Colonic mucosa (tissue), 4 donors: ENCODE measurements around the gene CRNKL1. TPM values are rescaled to one million over a fixed set of nuclear protein-coding genes. Genes with fewer than 3 reads are reported as not detected.
"Not testable (repeated sequence)": the region's sequence is repeated elsewhere in the genome, so short reads cannot be mapped to it uniquely, and the experiment has no call there.

Experiments
- DNase-seq: peaks from one replicate; pipeline ENCODE4 v3.0.0-alpha.2; 2020
- H3K27ac ChIP-seq: fragments of 200-600 bp; one replicate; pipeline ENCODE4 v1.8.0; 2021
- H3K27me3 ChIP-seq: fragments of 200-600 bp; one replicate; pipeline ENCODE4 v1.8.0; 2021
- H3K36me3 ChIP-seq: fragments of 200-600 bp; one replicate; pipeline ENCODE4 v1.8.0; 2021
- H3K4me1 ChIP-seq: fragments of 200-600 bp; one replicate; pipeline ENCODE4 v1.8.0; 2021; ENCODE audit warnings: mild to moderate bottlenecking
- H3K4me3 ChIP-seq: fragments of 200-600 bp; one replicate; pipeline ENCODE4 v1.8.0; 2021
- H3K9ac ChIP-seq, 2 donors: one replicate each; pipeline ENCODE4 v1.7.0; 2013; ENCODE audit warnings: control low read depth in 2 of 2, low read depth in 2 of 2, low read length in 2 of 2
- H3K9me3 ChIP-seq: fragments of 200-600 bp; one replicate; pipeline ENCODE4 v1.8.0; 2021
- CTCF ChIP-seq: fragments of 200-600 bp; IDR thresholded peaks from one replicate; pipeline ENCODE4 v1.8.0; 2022; ENCODE audit warnings: antibody characterized with exemption, mild to moderate bottlenecking
- intact Hi-C: fragments of 100-400 bp; cut with DNase I; formaldehyde crosslinking; loops from one replicate; pipeline ENCODE4 v1.14.1; 2022
- total RNA-seq, 2 donors: library from RNA; stranded (reverse); fragmentation: NEBNext Ultra II Directional in 1 of 2; extraction: Animal tissue kit (Norgen Biotek cat#: 25700) in 1 of 2; gene quantifications; one replicate each; pipeline ENCODE4 v1.2.1, GENCODE V29; 2021
- donor health status: healthy.
- donor health status: DM: no; HTN: no; CAD: no.
- donor health status: DM: no; HTN: no; CAD: no.

Gene CRNKL1
- total RNA-seq, 2 donors from 2014 or later = 21.4 to 25.8 TPM

DNA sequence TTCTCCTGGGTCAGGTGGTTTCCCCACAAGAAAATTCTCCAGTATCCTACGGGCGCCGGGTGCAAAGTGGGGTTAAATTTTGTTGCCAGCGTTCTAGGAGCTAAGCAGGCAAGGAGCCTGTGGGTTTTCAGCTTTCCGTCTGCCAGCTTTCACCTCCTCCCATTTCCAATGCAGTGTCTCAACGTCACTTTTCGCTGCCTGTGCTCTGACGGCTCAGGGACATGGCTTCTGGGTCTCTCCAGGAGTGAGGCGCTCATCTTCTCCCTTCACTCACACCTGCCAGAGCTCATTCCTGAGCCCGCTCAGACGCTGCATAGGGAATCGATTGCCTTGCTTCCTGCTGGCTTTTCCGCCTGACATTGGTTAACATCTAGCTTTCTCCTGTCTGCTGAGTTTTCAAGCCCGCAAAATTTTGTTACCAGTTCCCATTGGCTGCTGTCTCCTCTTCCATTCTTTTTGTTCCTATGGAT is 42.4 kb downstream of the CRNKL1 start:
- intact Hi-C loops = no loop called here
- Histone ChIP-seq H3K9me3 (no peaks in the 10 kb centered on the region), H3K36me3 (no peaks in the 10 kb centered on the region), H3K27me3 (no peaks in the 10 kb centered on the region), H3K27ac (no peak overlapping the region), H3K4me3 (no peak overlapping the region), H3K9ac (no peak overlapping the region), H3K4me1 (no peaks in the 10 kb centered on the region)
- no peak for TF ChIP-seq CTCF
- no peak for DNase-seq

GRCh38 chr20:20005342-20005741 is 46.9 kb downstream of the CRNKL1 start:
- no peak overlapping the region for H3K27ac ChIP-seq
- H3K4me1 ChIP-seq = no peaks in the 10 kb centered on the region
- H3K9me3 ChIP-seq = no peaks in the 10 kb centered on the region
- H3K4me3 ChIP-seq = no peak overlapping the region
- no peak for TF ChIP-seq CTCF
- H3K27me3 ChIP-seq = no peaks in the 10 kb centered on the region
- H3K9ac ChIP-seq = no peak overlapping the region
- DNase-seq = no peak
- no peaks in the 10 kb centered on the region for H3K36me3 ChIP-seq
- intact Hi-C loops = no loop called here

DNA sequence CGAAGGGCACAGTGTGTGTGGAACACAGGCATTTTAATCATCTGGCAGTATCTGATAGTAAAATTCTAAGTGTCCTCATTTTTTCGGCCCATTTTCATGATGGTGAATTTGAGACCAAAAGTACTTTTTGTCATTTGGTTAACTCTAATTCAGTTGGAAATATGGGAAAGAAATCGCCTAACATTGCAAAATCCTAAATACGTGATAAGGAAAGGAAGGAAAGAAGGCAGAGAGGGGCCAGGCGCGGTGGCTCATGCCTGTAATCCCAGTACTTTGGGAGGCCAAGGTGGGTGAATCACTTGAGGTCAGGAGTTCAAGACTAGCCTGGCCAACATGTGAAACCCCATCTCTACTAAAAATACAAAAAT is 48.3 kb downstream of the CRNKL1 start:
- H3K27me3 ChIP-seq, intact Hi-C loops, H3K4me1 ChIP-seq, H3K9me3 ChIP-seq, H3K4me3 ChIP-seq, H3K27ac ChIP-seq, DNase-seq, H3K36me3 ChIP-seq: not testable (repeated sequence)
- H3K9ac ChIP-seq = peak overlapping the region in 1 of 2 donors; percentile 41

- H3K9ac ChIP-seq = peak overlapping the region in 1 of 2 donors; percentile 41
- H3K36me3 ChIP-seq = peaks cover 5% of the 10 kb centered on the region
- intact Hi-C loops = no loop called here
- no peak for TF ChIP-seq CTCF
- H3K9me3 ChIP-seq = no peaks in the 10 kb centered on the region
- no peaks in the 10 kb centered on the region for H3K4me1 ChIP-seq
- H3K27ac ChIP-seq = no peak overlapping the region
- no peaks in the 10 kb centered on the region for H3K27me3 ChIP-seq
- H3K4me3 ChIP-seq = no peak overlapping the region
- DNase-seq = no peak
Observed at GRCh38 chr20:20003031-20003954, 49.0 kb downstream of the CRNKL1 start.

DNA sequence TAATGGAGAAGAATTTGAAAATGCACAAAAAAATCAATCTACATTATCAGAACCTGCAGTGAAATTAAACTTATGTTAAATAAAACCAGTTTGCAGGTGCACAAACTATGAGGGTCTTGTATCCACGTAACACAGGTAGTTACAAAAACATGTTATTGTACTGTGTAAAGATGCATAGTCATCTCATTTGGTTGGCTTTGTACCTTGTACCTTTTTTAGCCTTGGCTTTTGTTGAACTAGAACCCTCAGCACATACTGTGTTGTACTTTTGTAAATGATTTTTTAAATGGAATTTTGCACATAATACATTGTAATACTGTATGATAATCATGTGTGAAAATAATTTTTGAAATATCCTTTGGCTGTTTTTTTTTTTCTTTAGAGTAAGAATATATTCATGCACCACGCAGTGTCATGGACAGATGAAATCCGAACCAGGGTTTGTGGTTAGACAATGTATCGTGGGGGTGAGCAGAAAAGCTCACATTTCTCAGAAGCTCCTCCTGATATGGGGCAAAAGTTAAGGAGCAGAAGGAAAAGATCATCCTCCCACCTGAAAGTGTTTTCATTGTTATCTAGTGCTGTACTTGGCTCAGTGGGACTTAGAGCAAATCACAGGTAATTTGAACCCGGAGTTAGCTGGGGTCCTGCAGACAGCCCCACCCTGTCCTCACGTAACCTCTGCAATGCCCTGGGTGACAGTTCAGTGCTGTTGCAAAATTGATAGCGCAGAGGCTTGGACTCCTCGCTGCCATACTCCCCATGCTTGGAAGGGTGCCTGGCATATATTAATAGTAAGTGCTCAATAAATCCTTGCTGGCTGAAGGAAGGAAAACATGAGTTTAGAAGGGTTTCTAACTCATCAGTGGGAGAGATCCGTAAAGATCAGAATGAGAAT is 49.9 kb downstream of the CRNKL1 start:
- Histone ChIP-seq H3K36me3 (peaks cover 6% of the 10 kb centered on the region), H3K9ac (no peak overlapping the region), H3K27me3 (no peaks in the 10 kb centered on the region), H3K27ac (no peak overlapping the region), H3K4me3 (no peak overlapping the region), H3K9me3 (no peaks in the 10 kb centered on the region), H3K4me1 (no peaks in the 10 kb centered on the region)
- TF ChIP-seq CTCF = no peak
- DNase-seq = no peak
- intact Hi-C loops = no loop called here
